ENCODE measurements around the gene PROM1. TPM values are rescaled to one million over a fixed set of nuclear protein-coding genes. Genes with fewer than 3 reads are reported as not detected.

The PROM1 gene
- polyA plus RNA-seq, 1 donor = 22.5 TPM

- Histone ChIP-seq H3K27me3 (ENCODE audit: control insufficient read depth, insufficient read depth, low read length) (no peaks in the 10 kb centered on the region), H3K4me3 (ENCODE audit: low read length) (no peak overlapping the region), H3K4me1 (ENCODE audit: control insufficient read depth, insufficient read depth, low read length) (no peaks in the 10 kb centered on the region), H3K36me3 (ENCODE audit: control insufficient read depth, insufficient read depth, low read length) (no peaks in the 10 kb centered on the region), H3K27ac (ENCODE audit: low read length) (no peak overlapping the region), H3K9me3 (ENCODE audit: control insufficient read depth, low read depth, low read length) (no peaks in the 10 kb centered on the region)
- 100% methylated on average over 2 of the region's 3 CpGs for WGBS (ENCODE audit: insufficient coverage, low lambda C conversion rate)
- DNase-seq = no peak
Observed at GRCh38 chr4:16070203-16070602, 13.6 kb downstream of the PROM1 start.

- Histone ChIP-seq H3K4me1 (ENCODE audit: control insufficient read depth, insufficient read depth, low read length) (no peaks in the 10 kb centered on the region), H3K27me3 (ENCODE audit: control insufficient read depth, insufficient read depth, low read length) (no peaks in the 10 kb centered on the region), H3K9me3 (ENCODE audit: control insufficient read depth, low read depth, low read length) (no peaks in the 10 kb centered on the region), H3K27ac (ENCODE audit: low read length) (no peak overlapping the region), H3K36me3 (ENCODE audit: control insufficient read depth, insufficient read depth, low read length) (no peaks in the 10 kb centered on the region), H3K4me3 (ENCODE audit: low read length) (no peak overlapping the region)
- no peak for DNase-seq
- WGBS (ENCODE audit: insufficient coverage, low lambda C conversion rate) = no CpG with 5 or more reads among the region's 12 CpGs
Observed at GRCh38 chr4:16067515-16067914, 16.3 kb downstream of the PROM1 start.

- H3K27me3 ChIP-seq (ENCODE audit: control insufficient read depth, insufficient read depth, low read length) = no peaks in the 10 kb centered on the region
- no peaks in the 10 kb centered on the region for H3K9me3 ChIP-seq (ENCODE audit: control insufficient read depth, low read depth, low read length)
- DNase-seq = peak in 1 of 2 donors; percentile 11
- H3K4me3 ChIP-seq (ENCODE audit: low read length) = no peak overlapping the region
- H3K36me3 ChIP-seq (ENCODE audit: control insufficient read depth, insufficient read depth, low read length) = no peaks in the 10 kb centered on the region
- no peaks in the 10 kb centered on the region for H3K4me1 ChIP-seq (ENCODE audit: control insufficient read depth, insufficient read depth, low read length)
- no peak overlapping the region for H3K27ac ChIP-seq (ENCODE audit: low read length)
- WGBS (ENCODE audit: insufficient coverage, low lambda C conversion rate) = no CpG with 5 or more reads among the region's 7 CpGs
Observed at GRCh38 chr4:16066586-16067128, 17.2 kb downstream of the PROM1 start.

GRCh38 chr4:16065066-16065465, 18.8 kb downstream of the PROM1 start:
- Histone ChIP-seq H3K4me3 (ENCODE audit: low read length) (no peak overlapping the region), H3K27ac (ENCODE audit: low read length) (no peak overlapping the region), H3K36me3 (ENCODE audit: control insufficient read depth, insufficient read depth, low read length) (no peaks in the 10 kb centered on the region), H3K9me3 (ENCODE audit: control insufficient read depth, low read depth, low read length) (no peaks in the 10 kb centered on the region), H3K27me3 (ENCODE audit: control insufficient read depth, insufficient read depth, low read length) (no peaks in the 10 kb centered on the region), H3K4me1 (ENCODE audit: control insufficient read depth, insufficient read depth, low read length) (no peaks in the 10 kb centered on the region)
- no CpG with 5 or more reads among the region's 1 CpG for WGBS (ENCODE audit: insufficient coverage, low lambda C conversion rate)
- no peak for DNase-seq

GRCh38 chr4:16062601-16063000, 21.2 kb downstream of the PROM1 start:
- Histone ChIP-seq H3K27ac (ENCODE audit: low read length) (no peak overlapping the region), H3K4me3 (ENCODE audit: low read length) (no peak overlapping the region), H3K36me3 (ENCODE audit: control insufficient read depth, insufficient read depth, low read length) (no peaks in the 10 kb centered on the region), H3K27me3 (ENCODE audit: control insufficient read depth, insufficient read depth, low read length) (no peaks in the 10 kb centered on the region), H3K9me3 (ENCODE audit: control insufficient read depth, low read depth, low read length) (no peaks in the 10 kb centered on the region), H3K4me1 (ENCODE audit: control insufficient read depth, insufficient read depth, low read length) (no peaks in the 10 kb centered on the region)
- no peak for DNase-seq
- WGBS (ENCODE audit: insufficient coverage, low lambda C conversion rate) = 100% methylated on average over 2 of the region's 2 CpGs

GRCh38 chr4:16056681-16057385, 27.0 kb downstream of the PROM1 start:
- Histone ChIP-seq H3K27ac (ENCODE audit: low read length) (no peak overlapping the region), H3K36me3 (ENCODE audit: control insufficient read depth, insufficient read depth, low read length) (no peaks in the 10 kb centered on the region), H3K4me1 (ENCODE audit: control insufficient read depth, insufficient read depth, low read length) (no peaks in the 10 kb centered on the region), H3K27me3 (ENCODE audit: control insufficient read depth, insufficient read depth, low read length) (no peaks in the 10 kb centered on the region), H3K9me3 (ENCODE audit: control insufficient read depth, low read depth, low read length) (no peaks in the 10 kb centered on the region), H3K4me3 (ENCODE audit: low read length) (no peak overlapping the region)
- 80% methylated on average over 1 of the region's 11 CpGs for WGBS (ENCODE audit: insufficient coverage, low lambda C conversion rate)
- no peak for DNase-seq

- Histone ChIP-seq H3K36me3 (ENCODE audit: control insufficient read depth, insufficient read depth, low read length) (no peaks in the 10 kb centered on the region), H3K27me3 (ENCODE audit: control insufficient read depth, insufficient read depth, low read length) (no peaks in the 10 kb centered on the region), H3K4me3 (ENCODE audit: low read length) (no peak overlapping the region), H3K9me3 (ENCODE audit: control insufficient read depth, low read depth, low read length) (no peaks in the 10 kb centered on the region), H3K4me1 (ENCODE audit: control insufficient read depth, insufficient read depth, low read length) (no peaks in the 10 kb centered on the region), H3K27ac (ENCODE audit: low read length) (no peak overlapping the region)
- no peak for DNase-seq
- 80% methylated on average over 1 of the region's 7 CpGs for WGBS (ENCODE audit: insufficient coverage, low lambda C conversion rate)
Observed at GRCh38 chr4:16055873-16056272, 27.9 kb downstream of the PROM1 start.

GRCh38 chr4:16055471-16055870, 28.4 kb downstream of the PROM1 start:
- Histone ChIP-seq H3K36me3 (ENCODE audit: control insufficient read depth, insufficient read depth, low read length) (no peaks in the 10 kb centered on the region), H3K4me1 (ENCODE audit: control insufficient read depth, insufficient read depth, low read length) (no peaks in the 10 kb centered on the region), H3K4me3 (ENCODE audit: low read length) (no peak overlapping the region), H3K9me3 (ENCODE audit: control insufficient read depth, low read depth, low read length) (no peaks in the 10 kb centered on the region), H3K27me3 (ENCODE audit: control insufficient read depth, insufficient read depth, low read length) (no peaks in the 10 kb centered on the region), H3K27ac (ENCODE audit: low read length) (no peak overlapping the region)
- WGBS (ENCODE audit: insufficient coverage, low lambda C conversion rate) = 78% methylated on average over 3 of the region's 7 CpGs
- no peak for DNase-seq

- no peak overlapping the region for H3K27ac ChIP-seq (ENCODE audit: low read length)
- 100% methylated on average over 2 of the region's 2 CpGs for WGBS (ENCODE audit: insufficient coverage, low lambda C conversion rate)
Observed at GRCh38 chr4:16052939-16053338, 30.9 kb downstream of the PROM1 start.

GRCh38 chr4:16051980-16052379, 31.8 kb downstream of the PROM1 start:
- H3K4me1 ChIP-seq (ENCODE audit: control insufficient read depth, insufficient read depth, low read length) = no peaks in the 10 kb centered on the region
- no peak overlapping the region for H3K27ac ChIP-seq (ENCODE audit: low read length)
- no peak for DNase-seq
- no CpG with 5 or more reads among the region's 5 CpGs for WGBS (ENCODE audit: insufficient coverage, low lambda C conversion rate)
- H3K36me3 ChIP-seq (ENCODE audit: control insufficient read depth, insufficient read depth, low read length) = no peaks in the 10 kb centered on the region
- no peak overlapping the region for H3K4me3 ChIP-seq (ENCODE audit: low read length)
- H3K27me3 ChIP-seq (ENCODE audit: control insufficient read depth, insufficient read depth, low read length) = no peaks in the 10 kb centered on the region
- H3K9me3 ChIP-seq (ENCODE audit: control insufficient read depth, low read depth, low read length) = no peaks in the 10 kb centered on the region

More at GRCh38 chr4:16052939-16053338, 30.9 kb downstream of the PROM1 start:
- no peaks in the 10 kb centered on the region for H3K27me3 ChIP-seq (ENCODE audit: control insufficient read depth, insufficient read depth, low read length)
- DNase-seq = no peak
- no peak overlapping the region for H3K4me3 ChIP-seq (ENCODE audit: low read length)
- H3K4me1 ChIP-seq (ENCODE audit: control insufficient read depth, insufficient read depth, low read length) = no peaks in the 10 kb centered on the region
- H3K36me3 ChIP-seq (ENCODE audit: control insufficient read depth, insufficient read depth, low read length) = no peaks in the 10 kb centered on the region
- H3K9me3 ChIP-seq (ENCODE audit: control insufficient read depth, low read depth, low read length) = no peaks in the 10 kb centered on the region

- H3K4me3 ChIP-seq (ENCODE audit: low read length) = no peak overlapping the region
- no CpG with 5 or more reads among the region's 2 CpGs for WGBS (ENCODE audit: insufficient coverage, low lambda C conversion rate)
Observed at GRCh38 chr4:16051132-16051531, 32.7 kb downstream of the PROM1 start.

More at GRCh38 chr4:16051132-16051531, 32.7 kb downstream of the PROM1 start:
- Histone ChIP-seq H3K36me3 (ENCODE audit: control insufficient read depth, insufficient read depth, low read length) (no peaks in the 10 kb centered on the region), H3K27me3 (ENCODE audit: control insufficient read depth, insufficient read depth, low read length) (no peaks in the 10 kb centered on the region), H3K27ac (ENCODE audit: low read length) (no peak overlapping the region), H3K4me1 (ENCODE audit: control insufficient read depth, insufficient read depth, low read length) (no peaks in the 10 kb centered on the region), H3K9me3 (ENCODE audit: control insufficient read depth, low read depth, low read length) (no peaks in the 10 kb centered on the region)
- no peak for DNase-seq
